Measurements from ENCODE around the gene RAD18. TPM values are rescaled to one million over a fixed set of nuclear protein-coding genes. Genes with fewer than 3 reads are reported as not detected.

Gene RAD18
- polyA plus RNA-seq, 3 donors, result 1.9 to 6.9 (median 5.1) TPM

DNA sequence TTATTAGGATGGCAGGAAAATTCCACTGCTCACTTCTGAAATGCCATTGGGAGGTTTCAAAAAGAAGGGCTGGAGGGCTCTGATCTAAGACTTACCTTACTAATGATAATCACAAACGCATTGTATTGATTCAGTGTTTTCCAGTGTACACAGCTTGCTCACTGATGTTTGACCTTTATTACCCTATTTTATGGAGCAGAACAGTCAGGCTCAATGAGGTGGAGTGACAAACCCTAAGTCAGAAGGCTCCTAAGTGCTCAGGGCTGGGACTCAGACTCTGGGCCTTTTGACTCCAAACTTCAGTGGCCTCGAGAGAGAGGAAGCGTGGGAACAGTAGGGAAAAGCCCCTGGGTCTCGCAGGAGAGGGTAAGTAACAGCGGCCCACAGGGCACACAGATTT, 20.3 kb upstream of the RAD18 start:
- Histone ChIP-seq H4K20me1 (ENCODE audit: insufficient read depth, low read length) (no peaks in the 10 kb centered on the region), H3K4me2 (replicated peaks; ENCODE audit: extremely low read depth, low read length, poor library complexity, severe bottlenecking) (no peak overlapping the region), H3K9ac (ENCODE audit: insufficient read depth, low read length, poor library complexity, severe bottlenecking) (no peak overlapping the region), H3K36me3 (replicated peaks in 1 of 2; ENCODE audit: control insufficient read depth in 1 of 2, insufficient read depth in 2 of 2, low read length in 2 of 2) (no peaks in the 10 kb centered on the region), H3K79me2 (ENCODE audit: insufficient read depth, low read length) (no peaks in the 10 kb centered on the region), H3K4me1 (ENCODE audit: control insufficient read depth in 1 of 2, insufficient read depth in 2 of 2, low read length in 2 of 2) (peaks cover 6 to 8% of the 10 kb centered on the region in 2 donors), H3K4me3 (replicated peaks in 1 of 3; ENCODE audit: low read depth in 2 of 3, low read length in 3 of 3) (no peak overlapping the region), H2AFZ (ENCODE audit: insufficient read depth, low read depth, low read length, poor library complexity, severe bottlenecking) (no peak overlapping the region), H3K9me3 (replicated peaks in 1 of 2; ENCODE audit: control insufficient read depth in 1 of 2, insufficient read depth in 1 of 2, low read length in 2 of 2) (peaks cover 6 to 12% of the 10 kb centered on the region in 2 donors), H3K27me3 (ENCODE audit: control insufficient read depth in 2 of 2, insufficient read depth in 2 of 2, low read length in 2 of 2) (no peaks in the 10 kb centered on the region), H3K27ac (ENCODE audit: low read depth in 1 of 2, low read length in 2 of 2) (no peak overlapping the region)
- DNase-seq, result no peak
- peaks cover 2 to 9% (median 6%) of the 10 kb centered on the region in 7 donors for H3K9me3 Mint-ChIP-seq
- peaks cover 2 to 4% (median 4%) of the 10 kb centered on the region in 3 donors for H3K27me3 Mint-ChIP-seq (ENCODE audit: low read depth in 3 of 3)
- WGBS (ENCODE audit: insufficient coverage), result 95% methylated on average over 4 of the region's 5 CpGs
- no peak overlapping the region for H3K27ac Mint-ChIP-seq
- intact Hi-C loops (cut with micrococcal nuclease), result no loop called here
- H3K4me1 Mint-ChIP-seq, result peaks cover 23% of the 10 kb centered on the region
- TF ChIP-seq, protein P1, sequence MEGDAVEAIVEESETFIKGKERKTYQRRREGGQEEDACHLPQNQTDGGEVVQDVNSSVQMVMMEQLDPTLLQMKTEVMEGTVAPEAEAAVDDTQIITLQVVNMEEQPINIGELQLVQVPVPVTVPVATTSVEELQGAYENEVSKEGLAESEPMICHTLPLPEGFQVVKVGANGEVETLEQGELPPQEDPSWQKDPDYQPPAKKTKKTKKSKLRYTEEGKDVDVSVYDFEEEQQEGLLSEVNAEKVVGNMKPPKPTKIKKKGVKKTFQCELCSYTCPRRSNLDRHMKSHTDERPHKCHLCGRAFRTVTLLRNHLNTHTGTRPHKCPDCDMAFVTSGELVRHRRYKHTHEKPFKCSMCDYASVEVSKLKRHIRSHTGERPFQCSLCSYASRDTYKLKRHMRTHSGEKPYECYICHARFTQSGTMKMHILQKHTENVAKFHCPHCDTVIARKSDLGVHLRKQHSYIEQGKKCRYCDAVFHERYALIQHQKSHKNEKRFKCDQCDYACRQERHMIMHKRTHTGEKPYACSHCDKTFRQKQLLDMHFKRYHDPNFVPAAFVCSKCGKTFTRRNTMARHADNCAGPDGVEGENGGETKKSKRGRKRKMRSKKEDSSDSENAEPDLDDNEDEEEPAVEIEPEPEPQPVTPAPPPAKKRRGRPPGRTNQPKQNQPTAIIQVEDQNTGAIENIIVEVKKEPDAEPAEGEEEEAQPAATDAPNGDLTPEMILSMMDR (IDR thresholded peaks at IDR 0.05), result no peak
- H3K4me3 Mint-ChIP-seq, result no peak overlapping the region
- no peaks in the 10 kb centered on the region for H3K36me3 Mint-ChIP-seq

GRCh38 chr3:8983026-8983425, 19.8 kb upstream of the RAD18 start:
- no peak overlapping the region for H2AFZ ChIP-seq (ENCODE audit: insufficient read depth, low read depth, low read length, poor library complexity, severe bottlenecking)
- H3K79me2 ChIP-seq (ENCODE audit: insufficient read depth, low read length), result no peaks in the 10 kb centered on the region
- H3K27me3 ChIP-seq (ENCODE audit: control insufficient read depth in 2 of 2, insufficient read depth in 2 of 2, low read length in 2 of 2), result no peaks in the 10 kb centered on the region
- peaks cover 6 to 8% of the 10 kb centered on the region in 2 donors for H3K4me1 ChIP-seq (ENCODE audit: control insufficient read depth in 1 of 2, insufficient read depth in 2 of 2, low read length in 2 of 2)
- 75% methylated on average over 1 of the region's 1 CpG for WGBS (ENCODE audit: insufficient coverage)
- Mint-ChIP-seq H3K4me3 (no peak overlapping the region), H3K27me3 (ENCODE audit: low read depth in 3 of 3) (peaks cover 3 to 4% (median 4%) of the 10 kb centered on the region in 3 donors), H3K4me1 (peaks cover 23% of the 10 kb centered on the region), H3K9me3 (peaks cover 2 to 9% (median 6%) of the 10 kb centered on the region in 7 donors), H3K27ac (no peak overlapping the region), H3K36me3 (no peaks in the 10 kb centered on the region)
- intact Hi-C loops (cut with micrococcal nuclease), result no loop called here
- TF ChIP-seq, protein P1 (IDR thresholded peaks at IDR 0.05), result no peak
- no peak overlapping the region for H3K27ac ChIP-seq (ENCODE audit: low read depth in 1 of 2, low read length in 2 of 2)
- H3K36me3 ChIP-seq (replicated peaks in 1 of 2; ENCODE audit: control insufficient read depth in 1 of 2, insufficient read depth in 2 of 2, low read length in 2 of 2), result no peaks in the 10 kb centered on the region
- no peak for DNase-seq
- H3K9ac ChIP-seq (ENCODE audit: insufficient read depth, low read length, poor library complexity, severe bottlenecking), result no peak overlapping the region
- H3K9me3 ChIP-seq (replicated peaks in 1 of 2; ENCODE audit: control insufficient read depth in 1 of 2, insufficient read depth in 1 of 2, low read length in 2 of 2), result peaks cover 6 to 12% of the 10 kb centered on the region in 2 donors
- H3K4me2 ChIP-seq (replicated peaks; ENCODE audit: extremely low read depth, low read length, poor library complexity, severe bottlenecking), result no peak overlapping the region
- no peak overlapping the region for H3K4me3 ChIP-seq (replicated peaks in 1 of 3; ENCODE audit: low read depth in 2 of 3, low read length in 3 of 3)
- H4K20me1 ChIP-seq (ENCODE audit: insufficient read depth, low read length), result no peaks in the 10 kb centered on the region

All from CD14-positive monocyte (primary cell).